Panc1 (cell line): ENCODE results near the gene CENPP.

Source experiments
- POLR2AphosphoS5 ChIP-seq: IDR thresholded peaks from 2 replicates; pipeline ENCODE4 v1.6.1; 2012; ENCODE audit warnings: mild to moderate bottlenecking, low read depth, low read length, moderate library complexity
- SIN3A ChIP-seq: IDR thresholded peaks from 2 replicates; pipeline ENCODE4 v1.6.1; 2012; ENCODE audit warnings: low read depth, mild to moderate bottlenecking, low read length, moderate library complexity, borderline replicate concordance; ENCODE audit not compliant: insufficient read depth
- TF ChIP-seq, protein P1 (sequence below): fragments of 450-650 bp; IDR thresholded peaks from 2 replicates; pipeline ENCODE4 v1.5.1; 2017; ENCODE audit warnings: mild to moderate bottlenecking

DNA sequence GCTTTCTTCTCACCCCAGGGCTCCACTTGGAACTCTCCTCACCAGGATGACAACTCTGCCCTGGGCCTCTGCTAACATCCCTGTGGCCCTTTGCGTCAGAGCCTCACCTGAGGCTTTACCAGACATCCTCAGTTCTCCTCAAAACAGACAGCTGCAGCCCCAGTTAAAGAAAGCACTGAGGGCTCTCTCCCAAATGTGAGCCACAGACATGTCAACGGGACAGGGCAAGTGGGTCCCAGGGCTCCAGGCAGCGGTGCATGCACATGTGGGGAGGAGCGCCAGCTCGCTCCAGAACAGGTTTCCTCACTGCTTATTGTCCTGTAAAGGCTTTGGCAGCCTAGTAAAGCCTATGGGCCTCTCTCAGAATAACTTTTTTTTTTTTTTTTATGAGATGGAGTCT is 306.9 kb downstream of the CENPP start:
- TF ChIP-seq, protein P1, sequence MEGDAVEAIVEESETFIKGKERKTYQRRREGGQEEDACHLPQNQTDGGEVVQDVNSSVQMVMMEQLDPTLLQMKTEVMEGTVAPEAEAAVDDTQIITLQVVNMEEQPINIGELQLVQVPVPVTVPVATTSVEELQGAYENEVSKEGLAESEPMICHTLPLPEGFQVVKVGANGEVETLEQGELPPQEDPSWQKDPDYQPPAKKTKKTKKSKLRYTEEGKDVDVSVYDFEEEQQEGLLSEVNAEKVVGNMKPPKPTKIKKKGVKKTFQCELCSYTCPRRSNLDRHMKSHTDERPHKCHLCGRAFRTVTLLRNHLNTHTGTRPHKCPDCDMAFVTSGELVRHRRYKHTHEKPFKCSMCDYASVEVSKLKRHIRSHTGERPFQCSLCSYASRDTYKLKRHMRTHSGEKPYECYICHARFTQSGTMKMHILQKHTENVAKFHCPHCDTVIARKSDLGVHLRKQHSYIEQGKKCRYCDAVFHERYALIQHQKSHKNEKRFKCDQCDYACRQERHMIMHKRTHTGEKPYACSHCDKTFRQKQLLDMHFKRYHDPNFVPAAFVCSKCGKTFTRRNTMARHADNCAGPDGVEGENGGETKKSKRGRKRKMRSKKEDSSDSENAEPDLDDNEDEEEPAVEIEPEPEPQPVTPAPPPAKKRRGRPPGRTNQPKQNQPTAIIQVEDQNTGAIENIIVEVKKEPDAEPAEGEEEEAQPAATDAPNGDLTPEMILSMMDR = no peak
- TF ChIP-seq SIN3A (no peak), POLR2AphosphoS5 (no peak)
